Muscle of leg (tissue), 11 donors: ENCODE data around the gene GABRB1. TPM values are rescaled to one million over a fixed set of nuclear protein-coding genes. Genes with fewer than 3 reads are reported as not detected.

Experiments used
- DNase-seq: peaks from one replicate; pipeline ENCODE4 v3.0.0; 2013
- H3K27ac ChIP-seq: one replicate; pipeline ENCODE4 v1.5.1; 2013; ENCODE audit warnings: mild to moderate bottlenecking, low read length, control low read depth
- H3K27me3 ChIP-seq: one replicate; pipeline ENCODE4 v1.6.1; 2013; ENCODE audit warnings: low read length; ENCODE audit not compliant: control insufficient read depth, insufficient read depth
- H3K36me3 ChIP-seq: one replicate; pipeline ENCODE4 v1.6.1; 2013; ENCODE audit warnings: low read length; ENCODE audit not compliant: control insufficient read depth, insufficient read depth
- H3K4me1 ChIP-seq: one replicate; pipeline ENCODE4 v1.6.1; 2013; ENCODE audit warnings: low read length; ENCODE audit not compliant: control insufficient read depth, insufficient read depth
- H3K4me3 ChIP-seq: one replicate; pipeline ENCODE4 v1.5.1; 2013; ENCODE audit warnings: low read length, control low read depth
- H3K9me3 ChIP-seq: replicated peaks from 2 replicates; pipeline ENCODE4 v1.6.1; 2013; ENCODE audit warnings: low read depth, low read length; ENCODE audit not compliant: control insufficient read depth
- WGBS: methylation state at CpG from one replicate; pipeline ENCODE4 v1.1.5; 2013; ENCODE audit warnings: missing lambda C conversion rate; ENCODE audit not compliant: insufficient coverage; 5-methylcytosine and 5-hydroxymethylcytosine counted together
- polyA plus RNA-seq, 8 donors: library from polyadenylated mRNA; unstranded; fragments of 120-200 nt; gene quantifications; one replicate each; pipeline versions ENCODE4 v1.2.1 to v1.2.3, GENCODE V29; 2013; ENCODE audit warnings: inconsistent platforms in 1 of 8, low replicate concordance in 1 of 8; ENCODE audit not compliant: insufficient read length in 8 of 8, insufficient read depth in 1 of 8
- total RNA-seq: library from RNA; stranded (reverse); fragments of 120-200 nt; gene quantifications from one replicate; pipeline ENCODE4 v1.2.4, GENCODE V29; 2013

GABRB1 gene
- total and polyA plus RNA-seq, 9 donors: 0.12 to 0.26 (median 0.14) TPM; not detected in 6

- no peaks in the 10 kb centered on the region for H3K4me1 ChIP-seq
- no peak overlapping the region for H3K27ac ChIP-seq
- H3K9me3 ChIP-seq: no peaks in the 10 kb centered on the region
- no peak overlapping the region for H3K4me3 ChIP-seq
- no peaks in the 10 kb centered on the region for H3K27me3 ChIP-seq
- no peaks in the 10 kb centered on the region for H3K36me3 ChIP-seq
- WGBS: no CpG with 5 or more reads among the region's 1 CpG
- no peak for DNase-seq
These were observed 186.5 kb downstream of the GABRB1 start for GRCh38 chr4:47217884-47218283.

GRCh38 chr4:47218631-47219030 lies 187.3 kb downstream of the GABRB1 start:
- H3K27ac ChIP-seq: no peak overlapping the region
- no CpG with 5 or more reads among the region's 1 CpG for WGBS
- H3K36me3 ChIP-seq: no peaks in the 10 kb centered on the region
- DNase-seq: no peak
- H3K4me3 ChIP-seq: no peak overlapping the region
- H3K27me3 ChIP-seq: no peaks in the 10 kb centered on the region
- no peaks in the 10 kb centered on the region for H3K9me3 ChIP-seq
- no peaks in the 10 kb centered on the region for H3K4me1 ChIP-seq

GRCh38 chr4:47219586-47219985 lies 188.2 kb downstream of the GABRB1 start:
- H3K9me3 ChIP-seq: no peaks in the 10 kb centered on the region
- 73% methylated on average over 2 of the region's 2 CpGs for WGBS
- no peak overlapping the region for H3K27ac ChIP-seq
- no peak for DNase-seq
- no peaks in the 10 kb centered on the region for H3K36me3 ChIP-seq
- H3K27me3 ChIP-seq: no peaks in the 10 kb centered on the region
- no peak overlapping the region for H3K4me3 ChIP-seq
- H3K4me1 ChIP-seq: no peaks in the 10 kb centered on the region

DNA sequence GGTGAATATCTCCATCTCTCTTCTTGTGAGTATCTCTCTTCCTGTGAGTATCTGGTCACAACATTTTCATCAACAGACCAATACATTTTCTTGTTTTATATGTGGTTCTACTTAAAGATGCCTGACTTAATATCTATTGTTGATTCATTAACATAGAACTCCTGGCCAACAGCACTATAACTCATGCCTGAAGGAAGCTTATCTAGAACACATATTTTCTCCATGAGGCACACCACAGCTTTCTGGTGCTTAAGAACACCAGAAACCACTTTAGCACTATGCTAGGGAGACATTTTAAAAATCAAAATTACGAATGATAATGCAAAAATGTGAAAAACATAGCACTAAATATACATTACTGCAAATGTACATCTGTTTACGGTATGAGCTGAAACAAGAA lies 190.4 kb downstream of the GABRB1 start:
- WGBS: no CpG with 5 or more reads among the region's 2 CpGs
- Histone ChIP-seq H3K9me3 (no peaks in the 10 kb centered on the region), H3K27ac (no peak overlapping the region), H3K4me3 (no peak overlapping the region), H3K36me3 (no peaks in the 10 kb centered on the region), H3K4me1 (no peaks in the 10 kb centered on the region), H3K27me3 (no peaks in the 10 kb centered on the region)
- no peak for DNase-seq

GRCh38 chr4:47222276-47222675 lies 190.9 kb downstream of the GABRB1 start:
- Histone ChIP-seq H3K9me3 (no peaks in the 10 kb centered on the region), H3K4me3 (no peak overlapping the region), H3K27ac (no peak overlapping the region), H3K4me1 (no peaks in the 10 kb centered on the region), H3K36me3 (no peaks in the 10 kb centered on the region), H3K27me3 (no peaks in the 10 kb centered on the region)
- DNase-seq: no peak
- no CpG with 5 or more reads among the region's 1 CpG for WGBS

DNA sequence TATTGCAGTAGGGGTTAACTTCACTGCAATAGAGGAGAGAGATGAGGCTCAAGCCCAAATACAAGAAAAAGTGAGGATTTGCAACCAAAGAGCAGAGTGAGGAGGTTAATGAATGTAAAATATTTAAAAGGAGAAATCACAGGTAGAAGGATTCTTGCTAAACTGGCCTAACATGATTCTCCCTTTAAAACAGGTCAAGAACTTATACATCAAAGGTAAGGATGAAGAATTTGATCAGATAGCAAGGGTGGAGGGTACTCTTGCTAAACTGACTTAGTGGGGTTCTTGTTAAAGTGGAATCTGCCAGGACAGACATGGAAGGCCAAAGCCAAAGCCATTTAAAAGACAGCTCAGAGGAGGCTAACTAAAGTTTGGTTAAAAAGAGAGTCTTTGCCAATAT lies 193.0 kb downstream of the GABRB1 start:
- H3K4me1 ChIP-seq: no peaks in the 10 kb centered on the region
- no peaks in the 10 kb centered on the region for H3K9me3 ChIP-seq
- H3K36me3 ChIP-seq: no peaks in the 10 kb centered on the region
- no peak overlapping the region for H3K27ac ChIP-seq
- no peak for DNase-seq
- no peaks in the 10 kb centered on the region for H3K27me3 ChIP-seq
- no peak overlapping the region for H3K4me3 ChIP-seq

- Histone ChIP-seq H3K36me3 (no peaks in the 10 kb centered on the region), H3K27ac (no peak overlapping the region), H3K4me3 (no peak overlapping the region), H3K27me3 (no peaks in the 10 kb centered on the region), H3K4me1 (no peaks in the 10 kb centered on the region), H3K9me3 (no peaks in the 10 kb centered on the region)
- DNase-seq: no peak
- no CpG with 5 or more reads among the region's 2 CpGs for WGBS
These were observed 204.4 kb downstream of the GABRB1 start for GRCh38 chr4:47235721-47236120.

DNA sequence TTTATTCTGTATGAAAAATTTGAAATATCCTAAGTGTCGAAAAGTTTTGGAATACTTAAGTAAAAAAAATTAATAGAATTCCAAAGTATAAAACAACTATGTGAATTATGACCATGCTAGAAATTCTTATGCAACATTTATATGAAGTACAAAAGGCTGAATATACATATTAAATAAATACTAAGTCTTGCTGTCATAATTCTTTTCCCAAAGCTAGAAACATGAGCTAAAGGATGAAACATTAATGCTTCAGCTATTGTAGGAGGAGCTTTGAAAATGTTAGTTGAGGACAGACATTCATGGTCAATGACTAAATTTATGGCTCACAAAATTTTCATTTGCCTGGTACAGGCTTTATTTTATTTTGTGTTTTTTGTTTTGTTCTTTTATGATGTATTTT lies 207.3 kb downstream of the GABRB1 start:
- Histone ChIP-seq H3K4me1 (no peaks in the 10 kb centered on the region), H3K36me3 (no peaks in the 10 kb centered on the region), H3K4me3 (no peak overlapping the region), H3K27ac (no peak overlapping the region), H3K27me3 (no peaks in the 10 kb centered on the region), H3K9me3 (no peaks in the 10 kb centered on the region)
- DNase-seq: no peak
- no CpG with 5 or more reads among the region's 1 CpG for WGBS

GRCh38 chr4:47239649-47240048 lies 208.3 kb downstream of the GABRB1 start:
- Histone ChIP-seq H3K36me3 (no peaks in the 10 kb centered on the region), H3K9me3 (no peaks in the 10 kb centered on the region), H3K4me3 (no peak overlapping the region), H3K27ac (no peak overlapping the region), H3K27me3 (no peaks in the 10 kb centered on the region), H3K4me1 (no peaks in the 10 kb centered on the region)
- no peak for DNase-seq
- WGBS: 73% methylated on average over 2 of the region's 4 CpGs

DNA sequence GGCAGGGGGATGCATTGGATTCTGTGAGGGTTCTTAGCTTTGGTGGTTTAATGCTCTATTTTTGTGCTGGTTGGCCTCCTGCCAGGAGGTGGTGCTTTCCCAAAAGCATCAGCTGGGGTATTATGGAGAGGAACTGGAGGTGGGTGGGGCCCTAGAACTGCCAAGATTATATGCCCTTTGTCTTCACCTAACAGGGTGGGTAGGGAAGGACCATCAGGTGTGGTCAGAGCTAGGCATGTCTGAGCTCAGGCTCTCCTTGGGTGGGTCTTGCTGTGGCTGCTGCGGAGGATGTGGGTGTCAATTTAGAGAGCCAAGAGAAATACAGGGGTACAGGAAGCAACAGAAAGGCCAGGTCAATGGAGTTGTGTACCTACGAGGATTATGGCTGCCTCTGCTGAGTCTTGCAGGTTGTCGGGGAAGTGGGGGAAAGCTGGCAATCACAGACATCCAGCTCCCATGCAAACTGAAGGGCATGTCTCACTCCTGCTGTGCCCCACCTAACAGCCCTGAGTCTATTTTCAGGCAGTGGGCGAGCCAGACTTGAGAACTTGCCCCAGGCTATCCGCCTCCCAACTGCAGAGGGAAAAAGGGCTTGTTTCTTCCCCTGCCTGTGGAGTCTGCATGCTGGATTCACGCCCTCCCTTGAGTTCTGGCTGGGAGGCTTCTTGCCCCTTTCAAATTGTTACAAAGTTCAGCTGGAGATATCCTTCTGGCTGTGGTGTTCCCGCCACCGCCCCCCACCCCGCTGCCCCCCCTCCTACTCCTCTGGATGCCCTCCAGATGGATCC lies 220.2 kb downstream of the GABRB1 start:
- no peaks in the 10 kb centered on the region for H3K27me3 ChIP-seq
- peaks cover 7% of the 10 kb centered on the region for H3K9me3 ChIP-seq
- no peaks in the 10 kb centered on the region for H3K4me1 ChIP-seq
- H3K36me3 ChIP-seq: no peaks in the 10 kb centered on the region
- no peak for DNase-seq
- WGBS: 91% methylated on average over 5 of the region's 9 CpGs
- no peak overlapping the region for H3K4me3 ChIP-seq
- no peak overlapping the region for H3K27ac ChIP-seq

DNA sequence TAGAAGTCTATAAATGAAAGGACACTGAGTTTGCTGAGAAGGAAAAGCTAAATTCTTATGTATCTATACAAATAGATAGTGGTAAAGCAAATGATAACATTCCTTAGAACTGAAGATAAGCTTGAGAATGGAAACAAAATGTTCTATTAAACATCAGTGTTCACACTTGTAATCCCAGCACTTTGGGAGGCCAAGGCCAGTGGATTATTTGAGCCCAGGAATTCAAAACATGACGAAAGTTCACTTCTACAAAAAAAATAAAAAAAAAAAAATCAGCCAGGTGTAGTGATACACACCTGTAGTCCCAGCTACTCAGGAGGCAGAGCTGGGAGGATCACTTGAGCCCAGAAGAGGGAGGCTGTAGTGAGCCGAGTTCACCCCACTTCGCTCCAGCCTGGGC lies 232.4 kb downstream of the GABRB1 start:
- Histone ChIP-seq H3K36me3 (no peaks in the 10 kb centered on the region), H3K4me1 (no peaks in the 10 kb centered on the region), H3K27me3 (no peaks in the 10 kb centered on the region), H3K9me3 (peaks cover 2% of the 10 kb centered on the region), H3K4me3 (no peak overlapping the region), H3K27ac (no peak overlapping the region)
- no peak for DNase-seq
- no CpG with 5 or more reads among the region's 3 CpGs for WGBS
